Immature natural killer cell (primary cell): ENCODE data around the gene D2HGDH. TPM values are rescaled to one million over a fixed set of nuclear protein-coding genes. Genes with fewer than 3 reads are reported as not detected.
A peak's percentile ranks its signal among the peaks of the same experiment; 100 is the strongest.
"Not testable (repeated sequence)": the region's sequence is repeated elsewhere in the genome, so short reads cannot be mapped to it uniquely, and the experiment has no call there.

Experiments
- DNase-seq, 3 donors: peaks; one replicate each; pipeline ENCODE4 v3.0.0; 2022; ENCODE audit warnings: mixed read lengths in 1 of 3
- H3K27ac Mint-ChIP-seq, 6 donors: one replicate each; pipeline ENCODE4 v1.8.0; 2020; ENCODE audit warnings: mixed read lengths in 6 of 6, mild to moderate bottlenecking in 5 of 6, inconsistent platforms in 4 of 6, moderate library complexity in 3 of 6
- H3K27me3 Mint-ChIP-seq, 3 donors: one replicate each; pipeline ENCODE4 v1.8.0; 2020 to 2021; ENCODE audit warnings: low read depth in 3 of 3, mild to moderate bottlenecking in 3 of 3, mixed read lengths in 3 of 3, moderate library complexity in 3 of 3, inconsistent platforms in 1 of 3
- H3K36me3 Mint-ChIP-seq, 3 donors: one replicate each; pipeline ENCODE4 v1.8.0; 2020; ENCODE audit warnings: mixed read lengths in 3 of 3, inconsistent platforms in 2 of 3, mild to moderate bottlenecking in 2 of 3
- H3K4me1 Mint-ChIP-seq, 2 donors: one replicate each; pipeline ENCODE4 v1.8.0; 2020; ENCODE audit warnings: inconsistent platforms in 2 of 2, mild to moderate bottlenecking in 2 of 2, mixed read lengths in 2 of 2, moderate library complexity in 1 of 2
- H3K4me3 Mint-ChIP-seq, 5 donors: one replicate each; pipeline ENCODE4 v1.8.0; 2020; ENCODE audit warnings: mild to moderate bottlenecking in 5 of 5, mixed read lengths in 5 of 5, inconsistent platforms in 3 of 5, moderate library complexity in 3 of 5
- H3K9me3 Mint-ChIP-seq, 6 donors: one replicate each; pipeline ENCODE4 v1.8.0; 2020; ENCODE audit warnings: mild to moderate bottlenecking in 6 of 6, mixed read lengths in 6 of 6, inconsistent platforms in 4 of 6, moderate library complexity in 3 of 6
- polyA plus RNA-seq, 3 donors: library from polyadenylated mRNA; unstranded; fragments of 300-500 nt; fragmentation: Illumina TruSeq; gene quantifications; one replicate each; pipeline ENCODE4 v1.2.3, GENCODE V29; 2021

Gene D2HGDH
- polyA plus RNA-seq, 3 donors from 2014 or later = 0.49 to 2.9 (median 1.5) TPM

GRCh38 chr2:241732513-241733186 is 1.8 kb upstream of the D2HGDH start:
- peaks cover 3 to 19% (median 6%) of the 10 kb centered on the region in 3 donors for H3K27me3 Mint-ChIP-seq
- peak; percentile 73 to 77 (median 77) for DNase-seq
- not testable (repeated sequence) for H3K9me3 Mint-ChIP-seq, H3K36me3 Mint-ChIP-seq
- H3K4me3 Mint-ChIP-seq = peak overlapping the region; percentile 55 to 68 (median 60)
- peaks cover 20 to 31% of the 10 kb centered on the region in 2 donors for H3K4me1 Mint-ChIP-seq
- peak overlapping the region in 5 of 6 donors; percentile 61 to 86 (median 72) for H3K27ac Mint-ChIP-seq

GRCh38 chr2:241733391-241734207 is 831 bp upstream of the D2HGDH start:
- no peak for DNase-seq
- peak overlapping the region in 5 of 6 donors; percentile 55 to 86 (median 77) for H3K27ac Mint-ChIP-seq
- H3K27me3 Mint-ChIP-seq = peaks cover 3 to 22% (median 8%) of the 10 kb centered on the region in 3 donors
- H3K9me3 Mint-ChIP-seq = no peaks in the 10 kb centered on the region
- peaks cover 20 to 31% of the 10 kb centered on the region in 2 donors for H3K4me1 Mint-ChIP-seq
- H3K4me3 Mint-ChIP-seq = peak overlapping the region; percentile 33 to 71 (median 58)
- peaks cover 0 to 3% (median under 1%) of the 10 kb centered on the region in 3 donors for H3K36me3 Mint-ChIP-seq

- H3K27ac Mint-ChIP-seq = peak overlapping the region in 2 of 6 donors; percentile 55 to 78
- H3K4me3 Mint-ChIP-seq = peak overlapping the region in 3 of 5 donors; percentile 58 to 71 (median 68)
- DNase-seq = no peak
- H3K4me1 Mint-ChIP-seq = peaks cover 20 to 31% of the 10 kb centered on the region in 2 donors
- peaks cover 0 to 4% (median 3%) of the 10 kb centered on the region in 3 donors for H3K36me3 Mint-ChIP-seq
- no peaks in the 10 kb centered on the region for H3K9me3 Mint-ChIP-seq
- peaks cover 3 to 26% (median 9%) of the 10 kb centered on the region in 3 donors for H3K27me3 Mint-ChIP-seq
These were observed 293 bp upstream of the D2HGDH start for GRCh38 chr2:241734208-241734466.

DNA sequence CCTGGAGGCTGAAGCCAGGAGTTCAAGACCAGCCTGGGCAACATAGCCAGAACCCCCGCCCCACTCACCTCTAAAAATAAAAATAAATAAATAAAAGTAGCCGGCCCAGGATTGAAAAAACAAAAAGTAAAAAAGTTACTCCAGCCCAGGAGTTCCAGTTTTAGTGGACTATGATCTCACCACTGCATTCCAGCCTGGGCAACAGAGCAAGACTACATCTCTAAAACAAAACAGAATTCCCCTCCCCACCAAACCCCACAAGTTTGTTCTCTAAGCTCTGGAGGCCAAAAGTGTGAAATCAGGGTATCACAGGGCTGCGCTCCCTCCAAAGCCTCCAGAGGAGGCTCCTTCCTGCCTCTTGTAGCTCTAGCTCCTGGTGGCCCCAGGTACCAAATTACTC is 1.7 kb downstream of the D2HGDH start:
- DNase-seq = no peak
- Mint-ChIP-seq H3K4me1 (peaks cover 37 to 43% of the 10 kb centered on the region in 2 donors), H3K27me3 (peaks cover 3 to 29% (median 14%) of the 10 kb centered on the region in 3 donors), H3K9me3 (no peaks in the 10 kb centered on the region), H3K27ac (peak overlapping the region in 4 of 6 donors; percentile 17 to 90 (median 48)), H3K36me3 (peaks cover 0 to 4% (median 3%) of the 10 kb centered on the region in 3 donors), H3K4me3 (peak overlapping the region; percentile 81 to 86 (median 82))

DNA sequence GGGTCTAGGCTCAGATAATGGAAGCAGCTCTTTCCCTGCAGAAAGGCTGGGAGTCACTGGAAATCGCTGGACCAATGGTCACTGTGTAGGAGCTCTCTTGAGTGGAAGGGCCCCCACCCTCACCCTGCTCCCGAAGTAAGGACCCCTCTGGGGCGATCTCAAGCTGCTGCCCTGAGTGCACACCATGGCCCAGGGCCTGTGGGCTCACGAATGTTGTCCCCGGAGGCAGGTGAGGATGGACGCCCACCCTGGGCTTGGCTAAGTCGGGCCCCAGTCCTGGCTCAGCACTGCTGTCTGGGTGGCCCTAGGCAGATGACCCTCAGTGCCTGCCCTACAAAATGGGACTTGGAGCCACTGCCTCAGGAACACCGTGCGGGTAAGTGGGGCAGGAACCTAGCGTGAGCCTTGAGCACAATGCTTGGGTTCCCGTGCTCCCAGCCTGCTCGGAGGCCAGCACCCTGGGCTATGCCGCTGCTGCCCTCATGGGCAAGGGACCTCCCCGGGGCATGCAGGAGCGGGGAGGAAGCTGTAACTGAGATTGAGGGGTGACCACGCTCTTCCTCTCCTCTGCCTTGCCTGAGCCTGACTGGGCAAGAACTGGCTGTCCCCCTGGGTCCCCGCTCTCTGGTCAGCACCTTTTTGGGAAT is 3.7 kb downstream of the D2HGDH start:
- Mint-ChIP-seq H3K4me3 (peak overlapping the region in 2 of 5 donors; percentile 1 to 5), H3K27ac (peak overlapping the region in 3 of 6 donors; percentile 2 to 45 (median 3)), H3K9me3 (no peaks in the 10 kb centered on the region), H3K4me1 (peaks cover 35 to 39% of the 10 kb centered on the region in 2 donors), H3K27me3 (peaks cover 8 to 26% (median 11%) of the 10 kb centered on the region in 3 donors), H3K36me3 (peaks cover 0 to 4% (median 3%) of the 10 kb centered on the region in 3 donors)
- DNase-seq = no peak

- H3K27me3 Mint-ChIP-seq = peaks cover 8 to 26% (median 11%) of the 10 kb centered on the region in 3 donors
- H3K4me3 Mint-ChIP-seq = no peak overlapping the region
- H3K4me1 Mint-ChIP-seq = peaks cover 33 to 36% of the 10 kb centered on the region in 2 donors
- DNase-seq = no peak
- H3K27ac Mint-ChIP-seq = peak overlapping the region in 1 of 6 donors; percentile 79
- H3K9me3 Mint-ChIP-seq = no peaks in the 10 kb centered on the region
- peaks cover 0 to 4% (median 3%) of the 10 kb centered on the region in 3 donors for H3K36me3 Mint-ChIP-seq
These were observed 4.7 kb downstream of the D2HGDH start for GRCh38 chr2:241739177-241739576.

GRCh38 chr2:241739651-241740050 is 5.2 kb downstream of the D2HGDH start:
- H3K36me3 Mint-ChIP-seq = peaks cover 0 to 5% (median 3%) of the 10 kb centered on the region in 3 donors
- DNase-seq = no peak
- peak overlapping the region; percentile 23 to 87 (median 58) for H3K27ac Mint-ChIP-seq
- H3K9me3 Mint-ChIP-seq = no peaks in the 10 kb centered on the region
- peaks cover 8 to 26% (median 11%) of the 10 kb centered on the region in 3 donors for H3K27me3 Mint-ChIP-seq
- peaks cover 33 to 36% of the 10 kb centered on the region in 2 donors for H3K4me1 Mint-ChIP-seq
- H3K4me3 Mint-ChIP-seq = peak overlapping the region in 4 of 5 donors; percentile 24 to 63 (median 47)

- H3K27me3 Mint-ChIP-seq = peaks cover 5 to 18% (median 11%) of the 10 kb centered on the region in 3 donors
- peaks cover 7 to 19% (median 11%) of the 10 kb centered on the region in 3 donors for H3K36me3 Mint-ChIP-seq
- H3K9me3 Mint-ChIP-seq = no peaks in the 10 kb centered on the region
- DNase-seq = peak; percentile 61 to 68 (median 67)
- H3K4me1 Mint-ChIP-seq = peaks cover 33% of the 10 kb centered on the region in 2 donors
- H3K27ac Mint-ChIP-seq = peak overlapping the region in 5 of 6 donors; percentile 17 to 87 (median 66)
- peak overlapping the region; percentile 27 to 81 (median 55) for H3K4me3 Mint-ChIP-seq
These were observed 6.6 kb downstream of the D2HGDH start for GRCh38 chr2:241741016-241741415.

GRCh38 chr2:241742320-241742939 is 8.0 kb downstream of the D2HGDH start:
- H3K9me3 Mint-ChIP-seq = no peaks in the 10 kb centered on the region
- no peak for DNase-seq

GRCh38 chr2:241743008-241743407 is 8.6 kb downstream of the D2HGDH start:
- not testable (repeated sequence) for H3K4me3 Mint-ChIP-seq, H3K27me3 Mint-ChIP-seq
- peaks cover 27 to 29% of the 10 kb centered on the region in 2 donors for H3K4me1 Mint-ChIP-seq

More at GRCh38 chr2:241742320-241742939, 8.0 kb downstream of the D2HGDH start:
- Mint-ChIP-seq H3K27me3 (peaks cover 5 to 14% (median 9%) of the 10 kb centered on the region in 3 donors), H3K4me1 (peaks cover 27 to 29% of the 10 kb centered on the region in 2 donors), H3K36me3 (peaks cover 10 to 27% (median 19%) of the 10 kb centered on the region in 3 donors), H3K27ac (peak overlapping the region in 1 of 6 donors; percentile 17), H3K4me3 (no peak overlapping the region)

GRCh38 chr2:241743620-241744019 is 9.2 kb downstream of the D2HGDH start:
- peaks cover 27 to 29% of the 10 kb centered on the region in 2 donors for H3K4me1 Mint-ChIP-seq
- no peak for DNase-seq
- peaks cover 10 to 26% (median 16%) of the 10 kb centered on the region in 3 donors for H3K36me3 Mint-ChIP-seq
- peaks cover 5 to 9% (median 7%) of the 10 kb centered on the region in 3 donors for H3K27me3 Mint-ChIP-seq
- H3K9me3 Mint-ChIP-seq = no peaks in the 10 kb centered on the region
- H3K27ac Mint-ChIP-seq = peak overlapping the region in 2 of 6 donors; percentile 8 to 29
- H3K4me3 Mint-ChIP-seq = no peak overlapping the region

More at GRCh38 chr2:241743008-241743407, 8.6 kb downstream of the D2HGDH start:
- Mint-ChIP-seq H3K27ac (peak overlapping the region in 1 of 6 donors; percentile 29), H3K36me3 (peaks cover 10 to 27% (median 16%) of the 10 kb centered on the region in 3 donors)
- not testable (repeated sequence) for DNase-seq, H3K9me3 Mint-ChIP-seq

- no peaks in the 10 kb centered on the region for H3K9me3 Mint-ChIP-seq
- peaks cover 10 to 28% (median 18%) of the 10 kb centered on the region in 3 donors for H3K36me3 Mint-ChIP-seq
- peaks cover 5 to 6% (median 5%) of the 10 kb centered on the region in 3 donors for H3K27me3 Mint-ChIP-seq
- no peak overlapping the region for H3K27ac Mint-ChIP-seq
- no peak overlapping the region for H3K4me3 Mint-ChIP-seq
- H3K4me1 Mint-ChIP-seq = peaks cover 27 to 29% of the 10 kb centered on the region in 2 donors
- no peak for DNase-seq
These were observed 9.8 kb downstream of the D2HGDH start for GRCh38 chr2:241744028-241744754.
